ENCODE results near the gene DBI.
"Not testable (repeated sequence)": the region's sequence is repeated elsewhere in the genome, so short reads cannot be mapped to it uniquely, and the experiment has no call there.

Gene DBI

DNA sequence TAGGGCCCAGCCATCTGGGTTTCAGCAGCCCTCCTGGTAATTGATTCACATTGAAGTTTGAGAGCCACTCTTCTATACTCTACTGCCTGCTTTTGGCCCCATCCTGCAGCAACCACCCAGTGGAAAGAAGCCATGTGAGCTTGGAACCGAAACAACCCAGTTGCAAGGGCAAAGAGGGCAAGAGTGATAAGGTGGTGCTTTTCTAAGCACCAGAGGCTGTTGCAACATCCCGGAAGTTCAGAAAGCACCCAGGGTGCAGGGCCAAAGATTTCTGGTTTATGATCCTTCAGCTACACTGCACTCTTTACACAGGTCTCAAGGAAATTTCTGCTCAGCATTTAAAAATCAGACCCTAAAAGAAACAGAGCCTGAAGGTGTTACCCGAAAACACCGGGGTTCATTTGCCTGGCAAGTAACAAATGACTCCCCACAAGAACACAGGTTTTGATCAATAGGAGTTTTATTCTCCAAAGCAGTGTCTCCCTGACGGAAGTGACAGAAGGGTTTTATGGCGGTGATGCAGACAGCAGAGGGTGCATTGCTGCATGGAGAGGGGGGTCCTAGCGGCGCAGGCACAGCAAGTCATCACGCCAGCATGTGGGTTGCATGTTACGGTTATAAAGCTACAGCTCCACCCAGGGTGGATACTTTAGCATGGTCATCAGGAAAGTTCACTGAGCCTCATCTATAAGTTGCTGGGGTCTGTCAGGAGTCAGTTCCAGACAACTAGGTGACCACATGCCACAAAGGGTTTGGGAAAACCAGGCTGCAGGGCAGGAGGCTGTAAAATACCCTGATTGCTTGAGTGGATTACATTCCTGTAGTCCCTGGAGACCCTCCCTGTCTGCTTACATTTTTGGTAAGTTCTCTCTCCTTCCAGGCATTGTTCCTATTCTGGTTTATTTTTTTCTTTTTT lies 36.1 kb downstream of the DBI start:
- no peak for DNase-seq

DNA sequence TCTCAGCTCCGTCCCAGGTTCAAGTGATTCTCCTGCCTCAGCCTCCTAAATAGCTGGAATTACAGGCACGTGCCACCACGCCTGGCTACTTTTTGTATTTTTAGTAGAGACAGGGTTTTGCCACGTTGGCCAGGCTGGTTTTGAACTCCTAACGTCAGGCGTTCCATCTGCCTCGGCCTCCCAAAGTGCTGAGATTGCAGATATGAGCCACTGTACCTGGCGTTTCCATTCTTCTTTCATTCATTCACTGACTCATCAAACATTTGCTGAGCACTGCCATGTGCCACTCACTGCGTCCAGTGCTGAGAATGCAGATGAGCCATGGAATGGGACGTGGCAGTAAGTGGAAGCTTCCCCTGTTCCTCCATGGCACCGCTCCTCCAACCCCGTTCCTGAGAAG lies 36.8 kb downstream of the DBI start:
- DNase-seq = not testable (repeated sequence)

DNA sequence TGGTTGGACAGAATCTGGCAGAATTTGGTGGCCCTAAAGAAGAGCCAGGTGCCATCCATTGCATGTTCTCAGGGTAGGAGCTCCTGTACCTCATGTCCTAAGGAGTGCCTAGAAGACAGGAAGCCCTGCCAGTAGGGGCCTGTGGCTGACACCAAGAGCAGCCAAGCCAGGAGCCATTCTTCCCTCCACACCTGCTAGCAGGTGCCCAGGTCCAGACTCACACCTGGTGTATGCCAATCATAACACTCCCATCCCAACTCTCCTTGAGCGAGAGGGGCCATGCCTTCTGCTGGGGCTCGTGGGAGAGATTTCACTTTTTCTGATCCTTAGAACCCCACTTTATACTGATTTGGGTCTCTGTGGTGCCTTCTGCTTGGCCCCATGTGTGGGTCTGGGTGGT lies 38.4 kb downstream of the DBI start:
- no peak for DNase-seq

DNA sequence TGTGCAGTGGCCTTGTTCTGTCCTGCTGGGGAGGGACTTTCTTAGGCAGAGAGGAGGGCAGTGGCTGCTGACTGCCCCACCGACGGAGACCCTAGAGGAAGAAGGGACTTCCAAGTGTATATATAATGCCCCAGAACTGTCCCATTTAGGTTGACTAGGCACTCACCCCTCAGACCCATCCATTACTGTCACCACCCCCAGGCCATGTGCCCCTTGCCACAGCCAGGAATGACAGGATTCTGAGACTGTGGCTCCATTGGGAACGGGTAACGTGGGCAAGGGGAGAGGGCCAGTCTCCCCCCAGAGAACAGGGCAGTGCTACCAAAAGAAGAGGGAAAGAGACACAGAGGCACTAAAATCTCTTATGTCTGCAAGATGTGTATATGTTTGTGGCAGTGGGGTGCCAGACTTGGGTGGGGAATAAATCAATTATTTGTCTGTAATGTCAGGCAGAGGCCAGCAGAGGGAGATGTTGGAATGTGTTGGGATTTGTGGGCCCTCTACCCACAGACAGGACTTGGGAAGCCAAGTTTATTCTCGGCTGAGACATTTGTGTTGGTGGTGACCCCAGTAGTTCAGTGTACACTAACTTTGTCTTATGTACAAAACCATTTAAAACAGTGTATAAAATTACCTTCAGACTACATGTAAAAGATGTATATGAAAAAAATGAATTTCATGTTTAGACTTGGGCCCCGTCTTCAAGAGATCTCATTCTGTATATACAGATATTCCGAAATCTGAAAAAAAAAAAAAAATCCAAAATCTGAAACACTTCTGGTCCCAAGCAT lies 40.8 kb downstream of the DBI start:
- DNase-seq = no peak

DNA sequence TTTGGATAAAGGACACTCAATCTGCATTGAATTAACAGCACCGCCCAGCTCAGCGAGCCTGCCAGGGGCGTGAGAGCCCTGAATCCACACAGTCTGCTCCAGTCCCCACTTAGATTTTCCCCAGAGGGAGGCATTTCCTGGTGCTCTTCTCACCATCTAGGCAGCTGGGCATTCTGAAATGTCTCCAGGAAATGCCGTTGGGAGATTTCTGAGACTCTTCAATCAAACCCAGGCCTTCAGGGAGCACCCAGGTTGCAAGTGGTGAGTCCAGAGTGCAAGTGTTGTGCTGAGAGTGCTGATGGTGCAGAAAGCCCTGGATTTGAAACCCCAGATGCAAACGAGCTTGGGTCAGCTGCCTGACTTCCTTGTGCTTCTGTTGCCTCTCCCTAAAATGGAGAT lies 41.4 kb downstream of the DBI start:
- no peak for DNase-seq

DNA sequence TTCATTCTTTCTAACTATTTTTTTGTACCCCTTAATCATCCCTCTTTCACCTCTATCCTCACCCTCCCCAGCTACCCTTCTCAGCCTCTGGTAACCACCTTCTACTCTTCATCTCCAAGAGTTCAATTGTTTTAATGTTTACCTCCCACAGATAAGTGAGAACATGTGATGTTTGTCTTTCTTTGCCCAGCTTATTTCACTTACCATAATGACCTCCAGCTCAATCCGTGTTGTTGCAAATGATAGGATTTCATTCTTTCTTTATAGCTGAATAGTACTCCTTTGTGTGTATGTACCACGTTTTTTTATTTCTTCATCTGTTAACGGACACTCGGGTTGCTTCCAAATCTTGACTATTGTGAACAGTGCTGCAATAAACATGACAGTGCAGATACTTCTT lies 42.7 kb downstream of the DBI start:
- no peak for DNase-seq

DNA sequence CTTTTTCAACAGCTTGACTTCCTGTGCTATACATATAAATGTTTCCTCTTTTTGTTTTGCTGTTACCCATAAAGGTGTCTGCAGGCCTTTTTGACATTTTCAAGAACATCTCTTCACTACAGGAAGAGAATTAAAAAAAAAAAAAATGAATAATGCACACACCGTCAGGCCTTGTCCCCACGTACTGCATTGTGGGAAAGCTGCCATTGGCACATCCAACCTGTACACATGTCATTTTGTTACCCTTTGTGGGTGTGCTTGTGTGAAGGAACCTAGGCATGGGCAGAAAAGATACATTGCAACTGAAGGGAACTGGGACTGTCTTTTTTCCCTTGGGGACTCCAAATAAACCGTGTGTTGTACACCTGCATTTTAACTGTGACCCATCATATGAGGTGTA lies 48.1 kb downstream of the DBI start:
- no peak for DNase-seq

DNA sequence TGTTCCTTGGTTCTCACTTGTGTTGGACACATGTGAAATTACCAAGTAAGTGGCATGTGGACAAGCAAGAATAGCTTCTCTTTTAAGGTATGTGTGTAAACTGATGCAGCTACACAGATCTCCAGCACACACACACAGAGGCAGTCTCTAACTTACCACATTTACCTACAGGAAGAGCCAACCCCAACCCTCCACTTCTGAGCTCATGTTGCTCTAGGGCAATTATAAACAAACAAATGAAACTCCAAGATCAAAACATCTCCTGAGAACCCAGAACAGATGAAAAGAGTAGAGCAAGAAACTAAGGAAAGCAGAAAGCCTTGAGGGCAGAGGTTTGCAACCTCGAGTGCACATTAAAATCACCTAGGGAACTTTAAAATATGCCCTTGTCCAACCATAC lies 48.9 kb downstream of the DBI start:
- DNase-seq = no peak

DNA sequence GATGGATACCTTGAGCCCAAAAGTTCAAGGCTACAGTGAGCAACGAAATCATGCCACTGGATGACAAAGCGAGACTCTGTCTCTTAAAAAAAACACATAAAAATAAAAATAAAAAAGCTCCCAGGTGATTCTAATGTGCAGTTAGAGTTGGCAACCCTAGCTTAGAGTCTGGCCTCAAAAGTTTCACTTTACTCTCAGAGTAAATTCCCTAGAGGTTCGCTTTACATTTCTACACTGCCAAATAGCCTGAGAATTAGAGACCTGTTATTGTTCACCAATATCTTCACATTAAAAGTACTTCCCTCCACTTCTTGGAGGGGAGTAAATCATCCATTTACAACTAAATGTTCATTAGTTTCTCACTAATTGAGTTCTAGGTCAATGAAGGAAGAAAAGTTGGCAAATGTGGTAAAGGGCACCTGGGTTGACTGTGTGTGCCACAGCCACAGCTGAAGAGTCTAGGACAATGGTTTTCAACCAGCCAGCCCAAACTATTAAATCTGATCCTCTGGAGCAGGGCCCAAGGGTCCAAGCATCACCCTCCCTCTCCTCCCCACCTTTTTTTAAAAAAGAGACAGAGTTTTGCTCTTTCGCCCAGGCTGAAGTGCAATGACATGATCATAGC lies 49.6 kb downstream of the DBI start:
- DNase-seq = no peak

DNA sequence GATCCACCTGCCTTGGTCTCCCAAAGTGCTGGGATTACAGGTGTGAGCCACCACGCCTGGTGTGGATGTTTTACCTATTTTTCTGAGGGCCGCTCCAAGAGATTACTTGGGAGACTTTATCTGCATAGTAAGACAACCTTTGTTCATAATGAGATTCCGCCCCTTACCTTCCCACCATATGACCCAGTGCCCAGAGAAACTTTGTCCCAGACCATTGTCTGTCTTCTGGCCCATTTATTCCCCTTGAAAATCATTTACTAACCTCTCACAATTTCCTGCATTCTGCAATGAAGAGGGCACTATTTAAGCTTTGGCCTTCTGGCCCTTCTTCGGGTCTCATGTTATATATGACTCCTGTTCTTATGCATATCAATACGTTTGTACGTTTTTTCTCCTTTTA lies 51.1 kb downstream of the DBI start:
- no peak for DNase-seq

DNA sequence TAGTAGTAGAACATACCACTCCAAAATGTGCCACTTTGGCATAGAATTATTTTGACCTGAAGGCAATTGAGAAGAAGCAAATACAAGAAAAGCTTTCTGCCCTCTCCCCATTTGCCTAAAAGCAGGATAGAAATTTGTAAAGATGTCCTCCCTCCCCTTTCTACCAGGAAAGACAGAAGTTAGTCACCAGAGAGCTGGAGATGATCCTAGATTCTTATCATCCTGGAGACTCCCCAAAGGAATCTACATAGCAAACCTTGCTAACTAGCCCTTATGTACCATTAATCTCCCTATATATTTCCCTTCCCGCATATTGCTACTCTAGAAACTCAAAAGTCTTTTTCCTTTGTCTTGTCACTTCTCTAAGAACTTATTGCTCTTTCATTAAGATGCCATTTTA lies 52.3 kb downstream of the DBI start:
- no peak for DNase-seq

DNA sequence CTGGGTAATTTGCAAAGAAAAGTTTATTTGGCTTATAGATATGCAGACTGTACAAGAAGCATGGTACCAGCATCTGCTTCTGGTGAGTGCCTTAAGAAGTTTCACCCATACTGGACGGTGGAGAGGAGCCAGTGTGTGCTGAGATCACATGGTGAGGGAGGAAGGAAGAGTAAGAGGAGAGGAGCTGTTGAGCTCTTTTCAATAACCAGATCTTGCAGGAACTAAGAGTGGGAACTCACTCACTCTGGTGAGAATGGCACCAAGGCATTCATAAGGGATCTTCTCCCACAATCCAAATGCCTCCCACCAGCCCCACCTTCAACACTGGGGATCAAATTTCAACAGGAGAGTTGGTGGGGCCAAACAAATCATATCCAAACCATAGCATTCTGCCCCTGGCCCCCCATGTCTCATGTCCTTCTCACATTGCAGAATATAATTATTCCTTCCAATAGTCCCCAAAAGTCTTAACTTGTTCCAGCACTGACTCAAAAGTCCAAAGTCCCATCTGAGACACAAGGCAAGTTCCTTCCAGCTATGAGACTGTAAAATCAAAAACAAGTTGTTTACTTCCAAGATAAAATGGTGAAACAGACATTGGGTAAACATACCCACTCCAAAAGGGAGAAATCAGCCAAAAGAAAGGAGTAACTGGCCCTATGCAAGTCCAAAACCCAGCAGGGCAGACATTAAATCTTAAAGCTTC lies 53.2 kb downstream of the DBI start:
- DNase-seq = no peak

DNA sequence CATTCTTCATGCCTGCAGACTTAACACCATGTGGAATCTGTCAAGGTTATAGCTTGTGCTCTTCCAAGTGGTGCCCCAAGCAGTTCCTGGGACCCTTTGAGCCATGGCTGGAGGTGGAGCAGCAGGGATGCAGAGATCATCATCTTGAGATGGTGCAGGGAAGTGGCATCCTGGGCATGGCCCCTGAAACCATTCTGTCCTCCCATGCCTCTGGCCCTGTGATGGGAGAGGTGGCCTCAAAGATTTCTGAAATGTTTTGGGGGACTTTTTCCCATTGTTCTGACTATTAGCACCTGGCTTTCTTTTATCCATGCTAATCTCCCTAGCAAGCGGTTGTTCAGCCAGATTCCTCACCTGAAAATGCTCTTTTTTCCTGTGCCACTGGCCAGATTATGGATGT lies 54.5 kb downstream of the DBI start:
- DNase-seq = no peak

DNA sequence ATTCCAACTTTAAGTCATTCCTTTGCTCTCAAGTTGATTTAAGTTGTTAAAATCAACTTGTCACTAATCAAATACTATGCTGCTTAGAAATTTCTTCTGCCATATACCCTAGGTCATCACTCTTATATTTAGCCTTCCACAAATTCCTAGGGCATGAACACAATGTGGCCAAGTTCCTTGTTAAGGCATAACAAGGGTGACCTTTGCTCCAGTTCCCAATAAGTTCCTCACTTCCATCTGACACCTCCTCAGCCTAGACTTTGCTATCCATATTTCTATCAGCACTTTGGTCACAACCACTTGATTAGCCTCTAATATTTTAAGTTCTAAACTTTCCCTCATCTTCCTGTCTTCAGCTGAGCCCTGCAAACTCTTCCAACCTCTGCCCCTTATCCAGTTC lies 55.0 kb downstream of the DBI start:
- no peak for DNase-seq

Data from 8988T (cell line).